ENCODE results near the gene FCHSD2. TPM values are rescaled to one million over a fixed set of nuclear protein-coding genes. Genes with fewer than 3 reads are reported as not detected.

The FCHSD2 gene
- total and polyA plus RNA-seq, 10 donors: 30.2 to 129 (median 69.7) TPM

DNA sequence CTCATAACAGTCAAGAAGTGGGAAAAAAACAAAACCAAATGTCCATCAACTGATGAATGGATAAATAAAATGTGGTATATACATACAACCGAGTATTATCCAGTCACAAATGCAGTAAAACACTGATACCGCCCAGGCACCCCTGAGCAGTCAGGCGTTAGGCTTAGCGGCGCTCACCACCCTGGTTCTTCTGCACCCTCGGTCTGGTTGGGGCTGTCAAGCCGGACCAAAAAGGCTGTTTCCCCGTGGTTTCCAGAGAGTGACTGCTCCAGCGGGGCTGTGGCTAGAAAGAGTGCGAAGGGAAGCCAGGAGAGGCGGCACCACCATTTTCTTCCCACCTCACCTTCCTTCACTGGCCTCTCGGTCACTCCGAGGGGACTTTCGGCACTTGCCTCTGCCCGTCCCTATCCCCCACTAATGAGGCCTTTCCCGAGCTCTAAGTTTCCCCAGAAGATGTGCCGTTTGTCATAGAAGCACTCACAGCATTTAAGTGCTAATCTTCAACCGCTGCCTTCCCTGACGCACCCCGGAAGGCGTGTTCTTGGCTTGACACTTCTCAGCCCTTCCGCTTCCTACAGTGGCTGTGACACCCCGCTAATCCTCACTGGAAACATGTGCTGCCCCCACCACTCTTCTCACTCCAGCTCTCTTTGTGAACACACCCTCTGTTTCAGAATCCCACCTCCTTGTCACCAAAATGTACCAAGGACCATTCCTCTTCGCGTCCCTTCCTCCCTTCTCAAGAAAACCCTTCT, 42.4 kb downstream of the FCHSD2 start:
- no peaks in the 10 kb centered on the region for H3K27me3 ChIP-seq (replicated peaks in 1 of 7)
- H3K4me3 ChIP-seq: no peak overlapping the region
- 93 to 95% (median 93%) methylated on average over 25 of the region's 25 CpGs for WGBS, 5 donors
- TF ChIP-seq, protein P1, sequence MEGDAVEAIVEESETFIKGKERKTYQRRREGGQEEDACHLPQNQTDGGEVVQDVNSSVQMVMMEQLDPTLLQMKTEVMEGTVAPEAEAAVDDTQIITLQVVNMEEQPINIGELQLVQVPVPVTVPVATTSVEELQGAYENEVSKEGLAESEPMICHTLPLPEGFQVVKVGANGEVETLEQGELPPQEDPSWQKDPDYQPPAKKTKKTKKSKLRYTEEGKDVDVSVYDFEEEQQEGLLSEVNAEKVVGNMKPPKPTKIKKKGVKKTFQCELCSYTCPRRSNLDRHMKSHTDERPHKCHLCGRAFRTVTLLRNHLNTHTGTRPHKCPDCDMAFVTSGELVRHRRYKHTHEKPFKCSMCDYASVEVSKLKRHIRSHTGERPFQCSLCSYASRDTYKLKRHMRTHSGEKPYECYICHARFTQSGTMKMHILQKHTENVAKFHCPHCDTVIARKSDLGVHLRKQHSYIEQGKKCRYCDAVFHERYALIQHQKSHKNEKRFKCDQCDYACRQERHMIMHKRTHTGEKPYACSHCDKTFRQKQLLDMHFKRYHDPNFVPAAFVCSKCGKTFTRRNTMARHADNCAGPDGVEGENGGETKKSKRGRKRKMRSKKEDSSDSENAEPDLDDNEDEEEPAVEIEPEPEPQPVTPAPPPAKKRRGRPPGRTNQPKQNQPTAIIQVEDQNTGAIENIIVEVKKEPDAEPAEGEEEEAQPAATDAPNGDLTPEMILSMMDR (IDR thresholded peaks at IDR 0.05 in 8 of 11, conservative IDR thresholded peaks at IDR 0.05 in 3 of 11): no peak
- TF ChIP-seq POLR2AphosphoS5 (IDR thresholded peaks at IDR 0.05) (peak in 1 of 3 donors; percentile 29), POLR2A (IDR thresholded peaks at IDR 0.05) (no peak)
- DNase-seq: no peak
- H3K9me3 ChIP-seq: peaks cover 0 to 11% (median 0%) of the 10 kb centered on the region in 8 donors
- peaks cover 0 to 45% (median 0%) of the 10 kb centered on the region in 6 donors for H3K36me3 ChIP-seq
- peak overlapping the region in 2 of 8 donors; percentile 19 to 25 for H3K27ac ChIP-seq
- intact Hi-C loops (cut with DNase I; ENCODE audit: low total_unique reads): no loop called here
- peaks cover 4 to 86% (median 30%) of the 10 kb centered on the region in 6 donors for H3K4me1 ChIP-seq

DNA sequence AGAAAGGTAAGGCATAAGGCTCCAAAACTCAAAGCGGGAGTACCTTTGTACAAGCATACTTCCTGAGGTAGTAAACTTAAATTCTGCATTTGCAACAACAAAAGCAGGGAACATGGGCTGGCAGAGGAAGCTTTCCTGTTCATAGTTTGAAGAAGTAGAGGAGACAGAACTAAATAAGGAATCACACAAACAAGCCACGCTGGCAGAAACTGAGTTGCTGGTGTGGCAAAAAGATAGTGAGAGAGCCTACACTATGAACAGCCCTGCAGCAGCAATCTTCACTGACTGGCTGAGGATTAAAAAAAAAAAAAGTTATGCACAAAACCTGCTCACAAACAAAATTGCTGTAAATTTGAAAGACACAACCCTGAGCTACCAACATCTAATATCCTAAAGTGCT, 46.5 kb downstream of the FCHSD2 start:
- Histone ChIP-seq H3K4me3 (no peak overlapping the region), H3K27ac (peak overlapping the region in 5 of 8 donors; percentile 8 to 64 (median 35)), H3K9me3 (no peaks in the 10 kb centered on the region), H3K27me3 (replicated peaks in 1 of 7) (no peaks in the 10 kb centered on the region), H3K4me1 (peaks cover 4 to 64% (median 27%) of the 10 kb centered on the region in 6 donors), H3K36me3 (peaks cover 0 to 44% (median 0%) of the 10 kb centered on the region in 6 donors)
- no peak for DNase-seq
- intact Hi-C loops (cut with DNase I; ENCODE audit: low total_unique reads): no loop called here
- 44 to 65% (median 50%) methylated on average over 2 of the region's 2 CpGs for WGBS, 5 donors
- TF ChIP-seq, protein P1 (IDR thresholded peaks at IDR 0.05 in 8 of 11, conservative IDR thresholded peaks at IDR 0.05 in 3 of 11): no peak
- TF ChIP-seq POLR2AphosphoS5 (IDR thresholded peaks at IDR 0.05) (no peak), POLR2A (IDR thresholded peaks at IDR 0.05) (no peak)

DNA sequence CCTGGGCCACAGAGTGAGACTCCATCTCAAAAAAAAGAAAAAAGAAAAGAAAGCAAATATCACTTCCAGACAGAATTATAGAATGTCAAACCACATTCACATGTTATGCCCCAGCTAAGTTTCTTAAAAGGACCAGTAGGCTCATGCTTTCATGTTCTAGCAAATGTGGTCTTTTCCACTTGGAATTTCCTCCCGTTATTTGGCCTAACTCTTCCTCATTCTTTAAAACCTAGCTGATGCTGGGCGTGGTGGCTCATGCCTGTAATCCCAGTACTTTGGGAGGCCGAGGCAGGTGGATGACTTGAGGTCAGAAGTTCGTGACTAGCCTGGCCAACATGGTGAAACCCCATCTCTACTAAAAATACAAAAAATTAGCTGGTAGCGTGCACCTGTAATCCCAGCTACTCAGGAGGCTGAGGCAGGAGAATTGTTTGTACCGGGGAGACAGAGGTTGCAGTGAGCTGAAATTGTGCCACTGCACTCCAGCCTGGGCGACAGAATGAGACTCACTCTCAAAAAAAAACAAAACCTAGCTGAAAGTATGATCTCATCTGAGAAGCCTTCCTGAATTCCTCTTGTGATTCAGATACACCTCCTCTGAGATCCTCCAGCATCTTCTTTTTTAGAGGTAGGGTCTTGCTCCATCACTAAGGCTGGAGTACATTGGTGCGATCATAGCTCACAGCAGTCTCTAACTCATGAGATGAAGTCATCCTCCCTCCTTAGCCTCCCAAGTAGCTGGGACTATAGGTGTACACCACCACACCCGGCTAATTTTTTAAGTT, 50.4 kb downstream of the FCHSD2 start:
- TF ChIP-seq POLR2AphosphoS5 (IDR thresholded peaks at IDR 0.05) (no peak), POLR2A (IDR thresholded peaks at IDR 0.05) (no peak)
- TF ChIP-seq, protein P1 (IDR thresholded peaks at IDR 0.05 in 8 of 11, conservative IDR thresholded peaks at IDR 0.05 in 3 of 11): no peak
- no peak overlapping the region for H3K4me3 ChIP-seq
- H3K36me3 ChIP-seq: peaks cover 0 to 30% (median 0%) of the 10 kb centered on the region in 6 donors
- WGBS, 5 donors: 91 to 97% (median 96%) methylated on average over 9 of the region's 9 CpGs
- H3K27me3 ChIP-seq (replicated peaks in 1 of 7): no peaks in the 10 kb centered on the region
- intact Hi-C loops (cut with DNase I; ENCODE audit: low total_unique reads): no loop called here
- no peak for DNase-seq
- H3K4me1 ChIP-seq: peaks cover 13 to 57% (median 34%) of the 10 kb centered on the region in 6 donors
- H3K9me3 ChIP-seq: no peaks in the 10 kb centered on the region
- peak overlapping the region in 1 of 8 donors; percentile 49 for H3K27ac ChIP-seq

DNA sequence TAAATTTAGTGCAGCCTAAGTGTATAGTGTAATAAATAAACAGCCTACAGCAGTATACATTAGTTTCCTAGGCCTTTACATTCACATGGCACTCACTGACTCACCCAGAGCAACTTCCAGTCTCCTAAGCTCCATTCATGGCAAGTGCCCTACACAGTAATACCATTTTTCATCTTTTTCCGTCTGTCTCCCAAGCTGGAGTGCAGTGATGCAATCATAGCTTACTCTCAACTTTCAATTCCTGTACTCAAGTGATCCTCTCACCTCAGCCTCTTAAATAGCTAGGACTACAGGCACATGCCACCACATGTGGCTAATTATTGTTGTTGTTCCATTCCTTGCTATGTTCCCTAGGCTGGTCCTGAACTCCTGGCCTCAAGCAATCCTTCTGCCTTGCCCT, 54.4 kb downstream of the FCHSD2 start:
- intact Hi-C loops (cut with DNase I; ENCODE audit: low total_unique reads): no loop called here
- Histone ChIP-seq H3K4me3 (no peak overlapping the region), H3K27ac (peak overlapping the region in 6 of 8 donors; percentile 23 to 77 (median 62)), H3K9me3 (no peaks in the 10 kb centered on the region), H3K27me3 (replicated peaks in 1 of 7) (no peaks in the 10 kb centered on the region), H3K4me1 (peaks cover 23 to 70% (median 33%) of the 10 kb centered on the region in 6 donors), H3K36me3 (peaks cover 0 to 34% (median 5%) of the 10 kb centered on the region in 6 donors)
- TF ChIP-seq POLR2A (IDR thresholded peaks at IDR 0.05) (no peak), POLR2AphosphoS5 (IDR thresholded peaks at IDR 0.05) (peak in 1 of 3 donors; percentile 29)
- TF ChIP-seq, protein P1 (IDR thresholded peaks at IDR 0.05 in 8 of 11, conservative IDR thresholded peaks at IDR 0.05 in 3 of 11): no peak
- WGBS, 5 donors: 34 to 47% (median 44%) methylated on average over 1 of the region's 1 CpG
- DNase-seq: no peak
